ENCODE data around the gene ASB7. TPM values are rescaled to one million over a fixed set of nuclear protein-coding genes. Genes with fewer than 3 reads are reported as not detected.
"Not testable (repeated sequence)": the region's sequence is repeated elsewhere in the genome, so short reads cannot be mapped to it uniquely, and the experiment has no call there.

Gene ASB7
- total RNA-seq, 4 donors from 2014 or later, result 15.0 to 27.7 (median 22.7) TPM

DNA sequence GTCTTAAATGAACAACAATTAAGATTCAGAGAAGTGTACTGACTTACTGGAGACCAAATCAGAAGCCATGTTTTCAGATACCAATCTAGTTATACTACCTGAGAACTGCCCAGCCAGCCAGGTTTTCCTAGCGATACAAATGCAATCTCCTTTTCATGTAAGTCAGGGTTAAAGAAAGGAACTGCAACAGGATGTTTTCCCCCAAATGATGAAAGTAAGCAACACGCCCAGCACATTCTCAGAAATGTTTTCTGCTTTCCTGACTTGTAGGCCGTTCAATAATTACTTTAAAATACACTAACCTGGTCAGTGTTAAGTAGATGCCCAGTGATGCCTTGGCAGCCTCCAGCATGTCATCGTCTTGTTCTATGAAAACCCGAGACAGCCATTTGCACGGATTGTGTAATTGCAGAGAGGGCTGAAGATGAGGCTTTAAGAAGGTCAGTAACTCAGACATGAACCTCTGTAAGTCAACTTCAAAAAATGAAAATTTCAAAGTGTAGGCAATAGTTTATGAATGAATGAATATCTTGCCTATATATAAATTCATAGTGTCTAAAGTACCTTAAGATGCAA lies 30.7 kb upstream of the ASB7 start:
- Histone ChIP-seq H3K27me3 (no peaks in the 10 kb centered on the region), H3K4me3 (no peak overlapping the region), H3K9me3 (no peaks in the 10 kb centered on the region), H3K4me1 (no peaks in the 10 kb centered on the region), H3K27ac (no peak overlapping the region), H3K36me3 (no peaks in the 10 kb centered on the region)
- intact Hi-C loops (cut with DNase I; ENCODE audit: low total_unique reads), result loop anchor here (5.0 kb wide), 1 partner anchor 219 kb away; no protein-coding TSS in a partner anchor
- TF ChIP-seq POLR2A (IDR thresholded peaks at IDR 0.05), result no peak
- TF ChIP-seq, protein P1, sequence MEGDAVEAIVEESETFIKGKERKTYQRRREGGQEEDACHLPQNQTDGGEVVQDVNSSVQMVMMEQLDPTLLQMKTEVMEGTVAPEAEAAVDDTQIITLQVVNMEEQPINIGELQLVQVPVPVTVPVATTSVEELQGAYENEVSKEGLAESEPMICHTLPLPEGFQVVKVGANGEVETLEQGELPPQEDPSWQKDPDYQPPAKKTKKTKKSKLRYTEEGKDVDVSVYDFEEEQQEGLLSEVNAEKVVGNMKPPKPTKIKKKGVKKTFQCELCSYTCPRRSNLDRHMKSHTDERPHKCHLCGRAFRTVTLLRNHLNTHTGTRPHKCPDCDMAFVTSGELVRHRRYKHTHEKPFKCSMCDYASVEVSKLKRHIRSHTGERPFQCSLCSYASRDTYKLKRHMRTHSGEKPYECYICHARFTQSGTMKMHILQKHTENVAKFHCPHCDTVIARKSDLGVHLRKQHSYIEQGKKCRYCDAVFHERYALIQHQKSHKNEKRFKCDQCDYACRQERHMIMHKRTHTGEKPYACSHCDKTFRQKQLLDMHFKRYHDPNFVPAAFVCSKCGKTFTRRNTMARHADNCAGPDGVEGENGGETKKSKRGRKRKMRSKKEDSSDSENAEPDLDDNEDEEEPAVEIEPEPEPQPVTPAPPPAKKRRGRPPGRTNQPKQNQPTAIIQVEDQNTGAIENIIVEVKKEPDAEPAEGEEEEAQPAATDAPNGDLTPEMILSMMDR (IDR thresholded peaks at IDR 0.05), result no peak
- no peak for DNase-seq

DNA sequence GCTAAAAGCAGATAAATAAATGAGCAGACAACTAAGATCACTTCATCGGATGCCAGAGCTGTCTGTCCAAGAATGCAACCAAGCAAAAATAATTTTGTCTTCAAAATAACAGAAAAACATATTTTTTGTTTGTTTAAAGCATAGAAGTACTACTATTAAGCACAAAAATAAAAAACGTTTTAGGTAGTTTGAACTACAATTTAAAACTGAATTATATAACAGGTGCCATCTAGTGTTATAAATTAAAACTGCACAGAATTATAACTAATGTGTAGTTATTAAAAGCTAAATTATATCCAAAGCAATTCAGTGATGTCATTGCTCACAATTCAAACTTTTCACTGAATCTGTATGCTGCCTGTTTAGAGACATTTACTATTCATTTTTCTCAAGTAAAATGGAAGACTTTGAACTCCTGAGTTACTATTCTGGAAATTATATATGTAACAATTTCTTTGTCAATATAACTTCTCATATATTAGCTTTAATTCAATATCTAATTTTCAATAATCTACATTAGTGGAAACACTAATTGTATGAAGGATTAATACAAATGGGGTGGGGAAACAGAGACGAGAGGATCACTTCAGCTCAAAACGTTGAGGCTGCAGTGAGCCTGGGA lies 29.9 kb upstream of the ASB7 start:
- H3K4me3 ChIP-seq, result no peak overlapping the region
- H3K27ac ChIP-seq, result no peak overlapping the region
- no peaks in the 10 kb centered on the region for H3K4me1 ChIP-seq
- no peaks in the 10 kb centered on the region for H3K27me3 ChIP-seq
- intact Hi-C loops (cut with DNase I; ENCODE audit: low total_unique reads), result loop anchor here (5.0 kb wide), 1 partner anchor 220 kb away; no protein-coding TSS in a partner anchor
- no peaks in the 10 kb centered on the region for H3K9me3 ChIP-seq
- DNase-seq, result no peak
- H3K36me3 ChIP-seq, result no peaks in the 10 kb centered on the region
- TF ChIP-seq, protein P1 (IDR thresholded peaks at IDR 0.05), result peak; percentile 39 to 55 (median 48)
- TF ChIP-seq POLR2A (IDR thresholded peaks at IDR 0.05), result no peak

DNA sequence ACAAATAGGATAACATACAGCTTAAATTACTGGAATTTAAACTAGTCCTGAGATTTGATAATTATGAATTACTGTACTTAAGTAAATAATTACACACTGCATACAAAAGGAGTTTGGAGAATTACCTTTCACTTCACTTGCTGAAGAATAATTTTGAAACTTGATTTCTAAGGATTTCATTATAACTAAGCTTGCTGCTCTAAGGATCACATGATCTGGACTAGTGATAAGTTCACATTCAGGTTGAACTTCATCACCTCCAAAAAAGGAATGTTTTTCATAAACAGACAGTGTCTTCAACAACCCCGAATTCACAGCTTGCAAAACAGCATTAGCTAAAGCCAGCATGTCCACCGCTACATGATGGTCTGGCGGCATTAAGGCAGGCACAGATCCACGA lies 28.9 kb upstream of the ASB7 start:
- Histone ChIP-seq H3K4me1 (no peaks in the 10 kb centered on the region), H3K27me3 (no peaks in the 10 kb centered on the region), H3K36me3 (no peaks in the 10 kb centered on the region), H3K9me3 (no peaks in the 10 kb centered on the region), H3K4me3 (no peak overlapping the region), H3K27ac (no peak overlapping the region)
- DNase-seq, result no peak
- no peak for TF ChIP-seq POLR2A (IDR thresholded peaks at IDR 0.05)
- TF ChIP-seq, protein P1 (IDR thresholded peaks at IDR 0.05), result no peak
- intact Hi-C loops (cut with DNase I; ENCODE audit: low total_unique reads), result loop anchor here (5.0 kb wide), 1 partner anchor 221 kb away; no protein-coding TSS in a partner anchor

DNA sequence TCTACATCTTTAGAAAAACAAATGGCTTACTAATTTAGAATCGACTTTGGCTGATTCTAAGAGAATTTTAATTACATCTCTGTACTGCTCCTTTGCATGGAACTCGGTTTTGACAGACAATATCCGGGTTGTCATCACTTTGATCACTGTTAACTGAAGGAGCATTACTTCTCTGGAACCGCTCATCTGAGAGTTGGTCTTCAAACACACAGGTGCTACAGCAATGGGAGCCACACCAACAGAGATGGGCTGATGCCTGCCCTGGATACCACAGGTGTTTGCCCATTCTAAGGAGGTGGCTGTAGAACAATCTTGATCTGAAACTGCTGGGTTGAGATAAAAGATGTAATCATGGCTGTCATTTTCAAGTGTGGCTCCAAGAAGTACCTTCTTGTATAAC lies 22.0 kb upstream of the ASB7 start:
- Histone ChIP-seq H3K36me3 (no peaks in the 10 kb centered on the region), H3K9me3 (no peaks in the 10 kb centered on the region), H3K27ac (no peak overlapping the region), H3K27me3 (no peaks in the 10 kb centered on the region), H3K4me1 (peaks cover 0 to 8% of the 10 kb centered on the region in 2 donors), H3K4me3 (no peak overlapping the region)
- no peak for TF ChIP-seq POLR2A (IDR thresholded peaks at IDR 0.05)
- TF ChIP-seq, protein P1 (IDR thresholded peaks at IDR 0.05), result no peak
- no peak for DNase-seq
- intact Hi-C loops (cut with DNase I; ENCODE audit: low total_unique reads), result no loop called here

DNA sequence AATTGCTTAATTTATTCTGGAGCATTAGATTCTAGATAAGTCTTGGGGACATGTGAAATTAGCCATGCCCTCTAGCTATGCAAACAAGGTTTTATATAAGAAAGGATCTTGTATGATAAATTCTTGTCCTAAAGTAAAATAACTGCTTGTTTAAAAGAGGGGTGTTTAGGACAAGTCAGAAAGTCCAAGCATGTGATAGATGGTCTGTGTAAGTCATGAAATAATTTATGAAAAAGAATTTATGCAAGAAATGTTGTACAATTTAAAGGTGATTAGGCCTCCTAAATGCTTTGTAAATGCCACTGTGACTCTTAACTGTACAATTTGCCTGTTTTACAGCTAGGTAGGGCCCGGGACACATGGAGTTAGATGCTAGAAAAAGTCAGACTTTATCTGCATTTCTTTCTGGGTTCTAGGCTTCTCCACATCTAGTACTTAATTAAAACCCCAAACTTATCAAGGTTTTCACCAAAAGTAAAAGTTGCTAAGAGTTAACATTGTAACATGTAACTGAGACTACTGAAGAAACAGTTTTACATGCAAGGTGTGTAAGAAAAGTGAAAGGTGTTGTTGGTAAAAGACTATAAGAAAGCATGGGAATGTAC lies 13.6 kb upstream of the ASB7 start:
- Histone ChIP-seq H3K36me3 (no peaks in the 10 kb centered on the region), H3K4me3 (no peak overlapping the region), H3K9me3 (no peaks in the 10 kb centered on the region), H3K4me1 (no peaks in the 10 kb centered on the region), H3K27ac (no peak overlapping the region), H3K27me3 (no peaks in the 10 kb centered on the region)
- intact Hi-C loops (cut with DNase I; ENCODE audit: low total_unique reads), result no loop called here
- TF ChIP-seq, protein P1 (IDR thresholded peaks at IDR 0.05), result no peak
- TF ChIP-seq POLR2A (IDR thresholded peaks at IDR 0.05), result no peak
- DNase-seq, result no peak

DNA sequence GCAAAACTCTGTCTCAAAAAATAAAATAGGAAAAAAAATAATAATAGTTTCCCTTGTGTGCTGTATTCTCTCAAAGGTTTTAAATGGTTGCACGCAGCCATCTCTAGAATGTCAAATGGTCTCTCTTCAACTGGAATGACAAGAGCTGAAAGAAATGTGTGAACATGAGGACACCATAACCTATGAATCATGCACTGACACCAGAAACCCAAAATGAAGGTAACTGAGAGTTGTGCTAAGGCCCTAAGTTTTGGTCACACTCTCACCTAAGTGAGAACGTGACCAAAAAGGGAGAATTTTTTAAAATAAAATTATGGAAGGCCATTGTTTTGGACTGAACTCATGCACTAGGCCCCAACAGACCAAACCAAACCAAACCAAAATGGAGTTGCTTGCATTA lies 11.2 kb upstream of the ASB7 start:
- H3K4me1 ChIP-seq; H3K36me3 ChIP-seq; H3K27me3 ChIP-seq; DNase-seq; H3K27ac ChIP-seq; H3K4me3 ChIP-seq; intact Hi-C loops (cut with DNase I; ENCODE audit: low total_unique reads); H3K9me3 ChIP-seq: not testable (repeated sequence)
